HL-60/S4 treated with retinoic acid at 250 ng/mL for 4 days and 3 days (cell line): Measurements from ENCODE around the gene CHCT1.

Experiments
- in situ Hi-C: fragments of 300-500 bp; cut with MboI; formaldehyde crosslinking; loops from 2 replicates; pipeline ENCODE4 v1.7.0; 2022; ENCODE audit warnings: low sequenced_read_pairs

CHCT1 gene

GRCh38 chr17:60435244-60436167, 13.2 kb downstream of the CHCT1 start:
- in situ Hi-C loops: loop anchor here (25.0 kb wide), 2 partner anchors 202 to 398 kb away; no protein-coding TSS in a partner anchor

GRCh38 chr17:60436676-60437075, 14.4 kb downstream of the CHCT1 start:
- in situ Hi-C loops: loop anchor here (25.0 kb wide), 2 partner anchors 201 to 399 kb away; no protein-coding TSS in a partner anchor

- in situ Hi-C loops: loop anchor here (25.0 kb wide), 2 partner anchors 198 to 402 kb away; no protein-coding TSS in a partner anchor
Observed at GRCh38 chr17:60439501-60439900, 17.2 kb downstream of the CHCT1 start.

GRCh38 chr17:60442271-60443173, 20.2 kb downstream of the CHCT1 start:
- in situ Hi-C loops: loop anchor here (25.0 kb wide), 2 partner anchors 195 to 405 kb away; no protein-coding TSS in a partner anchor

- in situ Hi-C loops: loop anchor here (25.0 kb wide), 2 partner anchors 194 to 406 kb away; no protein-coding TSS in a partner anchor
Observed at GRCh38 chr17:60443713-60444112, 21.4 kb downstream of the CHCT1 start.

GRCh38 chr17:60445144-60445543, 22.9 kb downstream of the CHCT1 start:
- in situ Hi-C loops: loop anchor here (25.0 kb wide), 2 partner anchors 192 to 408 kb away; no protein-coding TSS in a partner anchor

GRCh38 chr17:60447375-60447774, 25.1 kb downstream of the CHCT1 start:
- in situ Hi-C loops: loop anchor here (25.0 kb wide), 2 partner anchors 190 to 410 kb away; no protein-coding TSS in a partner anchor

GRCh38 chr17:60451071-60451470, 28.8 kb downstream of the CHCT1 start:
- in situ Hi-C loops: no loop called here

- in situ Hi-C loops: no loop called here
Observed at GRCh38 chr17:60451965-60452364, 29.7 kb downstream of the CHCT1 start.

- in situ Hi-C loops: no loop called here
Observed at GRCh38 chr17:60455378-60455777, 33.1 kb downstream of the CHCT1 start.

GRCh38 chr17:60457148-60457547, 34.9 kb downstream of the CHCT1 start:
- in situ Hi-C loops: no loop called here

GRCh38 chr17:60461584-60461983, 39.3 kb downstream of the CHCT1 start:
- in situ Hi-C loops: no loop called here

- in situ Hi-C loops: no loop called here
Observed at GRCh38 chr17:60463157-60463835, 41.0 kb downstream of the CHCT1 start.

- in situ Hi-C loops: no loop called here
Observed at GRCh38 chr17:60464343-60464742, 42.1 kb downstream of the CHCT1 start.

GRCh38 chr17:60468371-60468770, 46.1 kb downstream of the CHCT1 start:
- in situ Hi-C loops: no loop called here

- in situ Hi-C loops: no loop called here
Observed at GRCh38 chr17:60471451-60471850, 49.2 kb downstream of the CHCT1 start.

- in situ Hi-C loops: no loop called here
Observed at GRCh38 chr17:60472449-60472848, 50.2 kb downstream of the CHCT1 start.

GRCh38 chr17:60473788-60474187, 51.5 kb downstream of the CHCT1 start:
- in situ Hi-C loops: no loop called here
